ENCODE measurements around the gene CEMP1.

CEMP1 gene

DNA sequence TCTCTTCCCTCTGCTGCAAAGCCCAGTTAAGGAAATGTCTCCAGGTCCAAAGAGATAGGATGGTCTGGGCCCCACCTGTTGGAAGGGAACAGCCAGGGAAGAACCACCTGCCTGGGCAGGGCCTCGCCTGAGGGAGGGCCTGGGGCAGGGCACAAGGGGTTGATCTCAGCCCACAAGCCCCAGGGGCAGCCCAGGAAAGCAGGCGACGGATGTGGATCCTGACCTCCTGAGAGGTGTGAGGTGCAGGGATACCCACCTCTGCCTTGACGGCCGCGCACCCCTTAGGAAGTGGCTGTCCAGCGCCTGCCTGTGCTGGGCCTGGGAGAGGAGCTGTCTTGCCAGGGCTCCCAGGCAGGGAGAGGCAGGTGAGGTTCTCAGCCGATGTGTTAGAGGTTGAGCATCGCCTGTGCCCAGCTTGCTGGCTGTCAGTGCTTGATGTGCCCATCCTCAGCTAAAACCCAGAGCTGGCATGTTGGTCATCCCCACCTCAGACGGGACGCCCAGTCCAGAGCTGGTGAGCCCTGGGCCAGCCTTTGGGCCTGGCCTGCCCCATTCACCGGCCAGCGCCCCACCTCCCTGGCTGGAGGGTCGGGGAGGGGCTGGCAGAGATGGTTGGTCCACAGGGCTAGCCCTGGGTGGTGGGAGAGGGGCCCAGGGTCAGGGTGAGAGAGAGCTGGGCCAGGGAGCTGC, 434 bp downstream of the CEMP1 start:
- Mint-ChIP-seq H3K9me3 (no peaks in the 10 kb centered on the region), H3K27ac (peak overlapping the region; percentile 98), H3K27me3 (no peaks in the 10 kb centered on the region), H3K4me3 (peak overlapping the region; percentile 90), H3K36me3 (peaks cover 10% of the 10 kb centered on the region), H3K4me1 (peaks cover 16% of the 10 kb centered on the region)
- ATAC-seq (ENCODE audit: low read depth) (no peak), DNase-seq (ENCODE audit: low spot score in 2 of 2) (peak in 1 of 2 donors; percentile 25)

DNA sequence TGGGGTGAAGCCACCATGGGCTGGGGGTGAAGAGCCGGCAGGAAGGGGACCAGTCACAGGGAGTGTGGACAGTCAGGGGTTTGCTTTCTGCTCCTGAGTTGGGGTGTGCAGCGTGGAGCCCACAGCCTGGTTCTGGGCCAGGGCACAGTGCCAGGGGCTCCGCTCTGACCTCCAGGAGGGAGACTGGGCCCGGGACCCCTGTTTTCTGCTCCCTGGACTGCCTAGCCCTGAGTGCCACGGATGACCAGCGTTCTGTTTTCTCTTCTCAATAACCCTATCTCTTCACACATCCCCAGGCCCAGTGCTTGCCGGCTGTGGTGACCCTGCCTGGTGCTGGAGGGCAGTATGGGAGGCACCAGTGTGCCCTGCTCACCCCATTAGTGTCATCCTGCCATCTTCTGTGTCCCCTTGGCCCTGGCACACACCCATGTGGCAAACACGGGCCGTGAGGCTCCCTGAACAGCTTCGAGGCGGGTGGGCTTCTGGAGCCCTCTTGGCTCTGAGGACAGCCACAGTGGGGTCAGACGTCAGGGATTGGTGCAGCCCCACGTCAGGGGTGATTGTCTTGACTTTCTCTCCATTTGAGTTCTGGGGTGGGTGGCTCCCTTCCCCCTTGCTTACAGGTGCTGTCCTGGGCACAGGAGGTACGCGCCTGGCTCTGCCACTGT, 1.1 kb downstream of the CEMP1 start:
- Mint-ChIP-seq H3K36me3 (peaks cover 10% of the 10 kb centered on the region), H3K4me1 (peaks cover 16% of the 10 kb centered on the region), H3K27me3 (no peaks in the 10 kb centered on the region), H3K9me3 (no peaks in the 10 kb centered on the region), H3K4me3 (peak overlapping the region; percentile 37), H3K27ac (peak overlapping the region; percentile 89)
- ATAC-seq (ENCODE audit: low read depth) (no peak), DNase-seq (ENCODE audit: low spot score in 2 of 2) (peak in 1 of 2 donors; percentile 29)

DNA sequence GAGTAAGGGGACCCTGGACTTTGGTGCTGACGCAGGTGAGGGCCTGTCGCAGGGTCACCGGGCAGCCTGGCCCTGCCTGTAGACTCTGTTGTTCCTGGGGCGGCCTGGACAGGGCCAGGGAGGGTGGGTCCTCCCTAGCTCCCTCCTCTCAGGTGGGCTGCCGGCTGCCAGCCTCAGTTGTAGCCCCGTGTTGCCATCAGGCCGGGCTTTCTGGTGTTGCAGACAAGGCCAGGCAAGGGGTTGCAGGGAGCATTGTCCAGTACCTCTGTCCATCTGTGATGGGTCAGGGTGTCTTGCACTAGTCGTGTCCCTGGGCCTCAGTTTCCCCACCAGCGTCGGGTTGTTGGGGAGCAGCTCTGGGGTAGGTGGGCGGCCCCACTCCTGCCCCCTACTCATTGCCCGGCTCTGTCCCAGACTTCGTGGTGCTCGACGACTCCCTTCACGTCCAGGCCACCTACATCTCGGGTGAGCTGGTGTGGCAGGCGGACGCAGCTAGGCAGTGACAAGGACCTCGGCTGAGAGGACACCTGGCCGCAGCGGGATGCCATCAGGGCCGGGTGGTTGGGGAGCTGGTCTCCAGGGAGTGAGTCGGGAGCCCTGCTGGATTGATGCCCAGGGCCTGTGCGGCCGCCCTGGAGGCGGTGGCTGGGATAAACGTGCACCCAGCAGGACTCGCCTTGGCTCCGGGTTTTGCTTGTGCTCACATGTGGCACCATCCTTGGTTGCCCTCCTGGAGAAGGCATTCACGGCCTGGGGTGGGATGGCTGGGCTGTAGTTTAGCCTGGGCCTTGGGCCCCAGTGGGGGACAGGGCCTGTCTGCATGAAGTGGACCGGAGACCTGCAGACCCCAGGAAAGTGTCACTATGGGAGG, 1.9 kb downstream of the CEMP1 start:
- peak overlapping the region; percentile 47 for H3K27ac Mint-ChIP-seq
- H3K36me3 Mint-ChIP-seq, result peaks cover 12% of the 10 kb centered on the region
- ATAC-seq (ENCODE audit: low read depth), result no peak
- no peaks in the 10 kb centered on the region for H3K27me3 Mint-ChIP-seq
- H3K4me3 Mint-ChIP-seq, result peak overlapping the region; percentile 24
- H3K9me3 Mint-ChIP-seq, result no peaks in the 10 kb centered on the region
- DNase-seq (ENCODE audit: low spot score in 2 of 2), result peak in 1 of 2 donors; percentile 26
- H3K4me1 Mint-ChIP-seq, result peaks cover 16% of the 10 kb centered on the region

DNA sequence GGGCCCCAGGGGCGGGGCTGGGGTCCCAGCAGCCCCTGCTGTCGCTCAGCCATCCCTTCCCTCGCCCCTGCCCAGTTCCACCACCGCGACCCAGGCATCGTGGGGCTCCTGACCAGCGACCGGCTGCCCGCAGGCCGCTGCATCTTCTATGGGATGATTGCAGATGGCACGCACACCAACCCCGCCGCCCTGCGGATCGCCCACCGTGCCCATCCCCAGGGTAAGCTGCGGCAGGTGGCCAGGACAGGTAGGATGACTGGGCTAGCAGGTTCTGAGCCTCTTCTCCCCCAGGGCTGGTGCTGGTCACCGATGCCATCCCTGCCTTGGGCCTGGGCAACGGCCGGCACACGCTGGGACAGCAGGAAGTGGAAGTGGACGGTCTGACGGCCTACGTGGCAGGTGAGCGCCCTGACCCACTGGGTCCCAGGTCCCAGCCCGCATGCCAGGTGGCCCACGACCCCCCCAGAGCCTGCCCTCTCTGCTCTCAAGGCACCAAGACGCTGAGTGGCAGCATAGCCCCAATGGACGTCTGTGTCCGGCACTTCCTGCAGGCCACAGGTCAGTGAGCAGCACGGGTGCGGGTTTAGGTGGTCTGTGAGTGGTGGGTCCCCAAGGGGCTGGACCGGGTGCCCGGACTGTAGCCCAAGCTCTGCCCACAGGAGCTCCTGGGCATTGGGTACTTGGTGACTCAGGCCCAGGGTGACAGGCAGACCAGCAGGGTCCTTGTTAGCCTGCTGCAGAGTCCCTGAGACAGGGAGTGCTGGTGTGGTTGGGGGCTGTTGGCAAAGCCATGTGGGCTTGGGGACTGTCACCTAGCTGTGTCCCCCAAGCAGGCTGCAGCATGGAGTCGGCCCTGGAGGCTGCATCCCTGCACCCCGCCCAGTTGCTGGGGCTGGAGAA, 2.8 kb downstream of the CEMP1 start:
- Mint-ChIP-seq H3K27me3 (no peaks in the 10 kb centered on the region), H3K4me1 (peaks cover 19% of the 10 kb centered on the region), H3K4me3 (no peak overlapping the region), H3K27ac (peak overlapping the region; percentile 35), H3K9me3 (no peaks in the 10 kb centered on the region), H3K36me3 (peaks cover 17% of the 10 kb centered on the region)
- ATAC-seq (ENCODE audit: low read depth), result no peak
- peak; percentile 4 to 18 for DNase-seq (ENCODE audit: low spot score in 2 of 2)

DNA sequence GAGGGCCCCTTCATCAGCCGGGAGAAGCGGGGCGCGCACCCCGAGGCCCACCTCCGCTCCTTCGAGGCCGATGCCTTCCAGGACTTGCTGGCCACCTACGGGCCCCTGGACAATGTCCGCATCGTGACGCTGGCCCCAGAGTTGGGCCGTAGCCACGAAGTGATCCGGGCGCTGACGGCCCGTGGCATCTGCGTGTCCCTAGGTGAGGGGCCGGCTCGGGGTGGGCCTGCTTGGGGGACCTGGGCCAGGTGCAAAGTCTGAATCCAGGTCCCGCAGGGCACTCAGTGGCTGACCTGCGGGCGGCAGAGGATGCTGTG, 3.5 kb downstream of the CEMP1 start:
- Mint-ChIP-seq H3K27me3 (no peaks in the 10 kb centered on the region), H3K27ac (peak overlapping the region; percentile 35), H3K4me1 (peaks cover 19% of the 10 kb centered on the region), H3K9me3 (no peaks in the 10 kb centered on the region), H3K4me3 (no peak overlapping the region), H3K36me3 (peaks cover 17% of the 10 kb centered on the region)
- no peak for DNase-seq (ENCODE audit: low spot score in 2 of 2)
- ATAC-seq (ENCODE audit: low read depth), result no peak

DNA sequence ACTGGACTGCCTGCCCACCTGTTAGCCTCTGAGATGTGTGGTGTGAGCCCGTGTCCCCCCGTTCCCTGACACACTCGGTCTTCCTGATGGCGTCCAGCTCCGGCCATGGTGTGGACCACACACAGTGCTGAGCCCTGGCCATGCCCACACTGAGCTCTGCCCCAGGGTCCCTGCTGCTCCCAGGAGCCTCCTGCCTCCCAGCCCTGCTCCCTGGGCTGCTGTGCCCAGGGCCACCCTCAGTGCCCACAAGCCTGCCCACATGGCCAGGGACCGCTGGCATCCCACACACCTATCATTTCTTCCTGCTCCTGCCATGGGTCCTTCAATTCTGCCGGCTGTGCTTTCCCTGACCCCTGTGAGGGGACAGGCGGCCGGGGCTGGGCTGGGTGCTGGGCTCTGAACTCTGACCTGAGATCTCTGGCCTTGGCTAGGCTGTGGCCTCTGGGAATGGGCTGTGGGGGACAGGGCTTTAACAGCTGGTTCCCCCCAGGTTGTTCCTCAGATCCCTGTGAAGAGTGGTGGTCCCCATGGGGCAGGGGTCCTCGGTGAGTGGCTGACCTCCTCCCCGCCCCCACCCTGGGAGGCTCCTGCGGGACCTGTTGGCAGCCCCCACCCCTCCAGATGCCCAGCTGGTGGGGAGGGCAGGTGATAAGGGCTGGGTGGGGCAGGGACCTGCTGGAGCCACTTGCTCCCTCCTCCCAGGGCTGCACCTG, 4.0 kb downstream of the CEMP1 start:
- DNase-seq (ENCODE audit: low spot score in 2 of 2) (peak in 1 of 2 donors; percentile 3), ATAC-seq (ENCODE audit: low read depth) (no peak)
- Mint-ChIP-seq H3K4me1 (peaks cover 16% of the 10 kb centered on the region), H3K27me3 (no peaks in the 10 kb centered on the region), H3K27ac (peak overlapping the region; percentile 53), H3K4me3 (no peak overlapping the region), H3K36me3 (peaks cover 17% of the 10 kb centered on the region), H3K9me3 (no peaks in the 10 kb centered on the region)

DNA sequence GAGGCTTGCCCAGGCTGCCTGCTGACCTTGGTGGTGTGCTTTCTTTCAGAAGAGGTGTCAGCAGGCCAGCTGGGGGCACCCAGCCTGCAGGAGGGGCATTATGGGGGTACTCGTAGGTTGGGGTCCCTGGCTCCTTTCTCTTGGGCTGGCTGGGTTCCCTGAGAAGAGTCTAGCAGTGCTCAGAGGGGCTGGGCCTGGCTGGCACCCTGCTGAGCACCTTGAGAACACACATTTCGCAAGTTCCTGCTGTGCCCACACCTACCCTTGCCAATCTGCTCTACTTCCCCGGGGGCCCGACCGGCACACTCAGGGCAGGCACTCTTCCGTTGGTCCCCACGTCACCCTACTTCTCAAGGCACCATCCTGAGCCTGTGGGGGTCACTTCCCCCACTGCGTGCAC, 5.1 kb downstream of the CEMP1 start:
- Mint-ChIP-seq H3K36me3 (peaks cover 17% of the 10 kb centered on the region), H3K27me3 (no peaks in the 10 kb centered on the region), H3K4me3 (no peak overlapping the region), H3K9me3 (no peaks in the 10 kb centered on the region), H3K27ac (peak overlapping the region; percentile 59), H3K4me1 (peaks cover 15% of the 10 kb centered on the region)
- DNase-seq (ENCODE audit: low spot score in 2 of 2) (no peak), ATAC-seq (ENCODE audit: low read depth) (no peak)

DNA sequence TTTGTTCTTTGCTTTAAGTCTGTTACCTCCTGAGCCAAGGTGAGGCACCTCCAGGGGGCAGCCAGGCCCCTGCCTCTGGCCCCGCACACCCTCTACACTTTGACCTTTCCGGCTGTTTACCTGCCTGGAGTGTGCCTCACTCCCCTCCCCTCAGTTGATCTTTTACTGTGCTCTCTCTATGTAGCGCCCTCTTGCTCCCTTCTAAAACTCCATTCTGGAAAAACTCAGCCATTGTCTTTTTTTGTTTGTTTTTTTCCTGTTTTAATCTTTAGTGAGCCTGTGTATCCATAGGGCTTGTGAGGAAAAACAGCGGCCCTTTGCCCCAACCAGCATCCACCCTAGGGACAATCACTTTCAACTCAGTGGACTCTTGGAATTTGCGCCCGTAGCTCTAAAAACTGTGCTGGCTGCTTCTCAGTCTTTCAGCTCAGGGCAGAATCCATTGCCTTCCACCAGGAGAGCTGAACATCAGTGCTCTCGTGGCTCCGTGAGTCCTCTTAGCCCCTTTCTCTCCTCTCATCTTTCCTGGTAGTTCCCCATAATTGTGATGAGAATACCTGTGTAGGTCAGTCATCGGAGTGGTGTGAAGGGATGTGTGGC, 6.8 kb downstream of the CEMP1 start:
- no peaks in the 10 kb centered on the region for H3K9me3 Mint-ChIP-seq
- ATAC-seq (ENCODE audit: low read depth) (no peak), DNase-seq (ENCODE audit: low spot score in 2 of 2) (no peak)
- peak overlapping the region; percentile 54 for H3K27ac Mint-ChIP-seq
- peaks cover 16% of the 10 kb centered on the region for H3K4me1 Mint-ChIP-seq
- no peaks in the 10 kb centered on the region for H3K27me3 Mint-ChIP-seq
- H3K36me3 Mint-ChIP-seq, result peaks cover 19% of the 10 kb centered on the region
- no peak overlapping the region for H3K4me3 Mint-ChIP-seq

DNA sequence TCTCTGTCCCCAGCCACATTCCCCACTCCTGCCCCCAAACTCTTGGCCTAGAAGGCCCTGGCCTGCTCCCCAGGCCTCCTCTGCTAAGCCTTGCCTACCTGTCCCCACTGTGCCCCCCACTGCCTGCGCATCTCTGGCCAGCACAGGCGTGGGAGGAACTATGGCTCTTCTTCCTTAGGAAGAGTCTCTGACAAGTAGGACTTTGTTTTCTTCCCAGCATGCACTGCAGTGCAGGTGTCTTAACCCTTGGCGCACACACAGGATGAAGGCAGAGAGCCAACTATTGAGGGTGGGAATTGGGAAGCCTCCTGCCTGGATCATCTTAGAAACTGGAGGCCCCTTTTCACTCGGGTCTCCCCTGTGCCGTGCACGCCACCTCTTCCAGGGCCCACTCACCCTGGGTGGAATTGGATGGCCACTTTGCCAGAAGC, 7.4 kb downstream of the CEMP1 start:
- no peaks in the 10 kb centered on the region for H3K27me3 Mint-ChIP-seq
- H3K4me1 Mint-ChIP-seq, result peaks cover 19% of the 10 kb centered on the region
- H3K27ac Mint-ChIP-seq, result peak overlapping the region; percentile 54
- H3K36me3 Mint-ChIP-seq, result peaks cover 21% of the 10 kb centered on the region
- no peak for DNase-seq (ENCODE audit: low spot score in 2 of 2)
- H3K4me3 Mint-ChIP-seq, result no peak overlapping the region
- H3K9me3 Mint-ChIP-seq, result no peaks in the 10 kb centered on the region
- no peak for ATAC-seq (ENCODE audit: low read depth)

DNA sequence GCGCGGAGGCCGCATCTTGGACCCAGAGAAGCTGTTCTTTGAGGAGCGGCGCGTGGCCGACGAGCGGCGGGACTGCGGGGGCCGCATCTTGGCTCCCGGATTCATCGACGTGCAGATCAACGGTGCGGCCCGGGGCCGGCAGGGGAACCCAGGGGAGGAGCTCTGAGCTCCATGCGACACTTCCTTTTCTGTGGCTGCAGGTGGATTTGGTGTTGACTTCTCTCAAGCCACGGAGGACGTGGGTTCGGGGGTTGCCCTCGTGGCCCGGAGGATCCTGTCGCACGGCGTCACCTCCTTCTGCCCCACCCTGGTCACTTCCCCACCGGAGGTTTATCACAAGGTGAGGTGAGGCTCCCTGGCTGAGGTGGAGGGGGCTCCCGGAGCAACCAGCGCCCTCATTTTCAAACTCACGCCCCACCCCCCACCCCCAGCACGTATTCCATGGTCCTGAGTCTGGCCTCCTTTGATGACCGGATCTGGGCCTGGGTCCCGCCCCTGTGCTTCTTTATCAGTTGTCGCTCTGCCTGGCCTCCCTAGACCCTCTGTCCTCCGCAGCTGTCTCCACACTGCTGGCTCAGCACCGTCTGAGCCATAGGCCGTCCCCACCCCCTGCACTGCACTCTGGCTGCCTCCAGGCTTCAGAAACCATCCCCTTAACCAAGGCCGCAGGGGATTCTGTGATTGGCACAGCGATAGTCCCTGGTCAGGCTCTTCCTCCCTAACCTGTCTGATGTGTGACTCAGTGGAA, 10.2 kb downstream of the CEMP1 start:
- Mint-ChIP-seq H3K36me3 (peaks cover 21% of the 10 kb centered on the region), H3K27me3 (no peaks in the 10 kb centered on the region), H3K4me3 (peak overlapping the region; percentile 89), H3K4me1 (peaks cover 33% of the 10 kb centered on the region), H3K27ac (peak overlapping the region; percentile 94), H3K9me3 (no peaks in the 10 kb centered on the region)
- peak; percentile 79 to 88 for DNase-seq (ENCODE audit: low spot score in 2 of 2)
- ATAC-seq (ENCODE audit: low read depth), result peak; percentile 81

DNA sequence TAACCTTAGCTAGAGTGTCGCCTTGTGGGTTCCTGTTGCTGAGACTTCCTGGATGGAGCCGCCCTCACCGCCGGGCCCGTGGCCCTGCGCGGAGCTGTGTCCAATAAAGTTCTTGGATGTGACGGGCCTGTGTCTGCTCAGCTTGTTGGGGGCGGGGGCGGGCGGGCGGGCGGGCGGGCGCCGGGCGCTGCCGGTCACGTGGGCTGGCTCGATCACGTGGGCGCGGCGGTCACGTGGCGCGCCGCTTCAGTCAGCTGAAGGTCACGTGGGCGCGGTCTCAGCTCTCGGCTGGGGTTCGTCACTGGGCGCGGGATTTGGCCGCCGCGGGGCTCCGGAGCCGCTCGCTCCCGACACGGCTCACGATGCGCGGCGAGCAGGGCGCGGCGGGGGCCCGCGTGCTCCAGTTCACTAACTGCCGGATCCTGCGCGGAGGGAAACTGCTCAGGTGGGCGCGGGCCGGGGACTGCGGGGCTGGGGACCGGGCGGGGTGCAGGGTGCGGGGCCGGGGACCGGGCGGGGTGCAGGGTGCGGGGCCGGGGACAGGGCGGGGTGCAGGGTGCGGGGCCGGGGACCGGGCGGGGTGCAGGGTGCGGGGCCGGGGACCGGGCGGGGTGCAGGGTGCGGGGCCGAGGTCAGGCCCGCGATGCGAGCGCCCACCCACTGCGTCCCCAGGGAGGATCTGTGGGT, 11.0 kb downstream of the CEMP1 start, which contains the start of gene AMDHD2:
Gene AMDHD2, plus strand, starts transcription at position 275 of the 687 bp plus-strand sequence. Its CDS starts 88 bp downstream, at position 363.
- Mint-ChIP-seq H3K27ac (peak within 1 kb of the TSS; percentile 94), H3K36me3 (peaks cover 20% of the 10 kb centered on the region), H3K4me3 (peak within 1 kb of the TSS; percentile 89), H3K9me3 (no peaks in the 10 kb centered on the region), H3K4me1 (peaks cover 40% of the 10 kb centered on the region), H3K27me3 (no peaks in the 10 kb centered on the region)
- peak; percentile 87 for DNase-seq (ENCODE audit: low spot score in 2 of 2)
- ATAC-seq (ENCODE audit: low read depth), result peak; percentile 57

DNA sequence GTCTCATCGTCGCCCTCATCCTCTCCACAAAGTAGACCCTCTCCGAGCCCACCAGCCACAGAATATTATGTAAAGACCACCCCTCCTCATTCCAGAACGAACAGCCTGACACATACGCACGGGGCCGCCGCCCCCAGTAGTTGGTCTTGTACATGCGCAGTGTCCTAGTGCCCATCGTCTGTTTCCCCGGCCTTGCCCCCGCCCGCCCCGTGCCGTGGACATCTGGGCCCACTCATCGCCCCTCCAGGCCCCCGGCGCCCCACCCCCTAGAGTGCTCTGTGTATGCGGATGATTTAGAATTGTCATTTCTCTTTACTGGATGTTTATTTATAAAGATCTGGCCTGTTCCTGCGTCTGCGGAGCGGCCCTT, 11.5 kb downstream of the CEMP1 start:
- H3K27me3 Mint-ChIP-seq, result no peaks in the 10 kb centered on the region
- H3K9me3 Mint-ChIP-seq, result no peaks in the 10 kb centered on the region
- no peak for DNase-seq (ENCODE audit: low spot score in 2 of 2)
- H3K4me3 Mint-ChIP-seq, result peak overlapping the region; percentile 79
- peaks cover 42% of the 10 kb centered on the region for H3K4me1 Mint-ChIP-seq
- H3K36me3 Mint-ChIP-seq, result peaks cover 20% of the 10 kb centered on the region
- no peak for ATAC-seq (ENCODE audit: low read depth)
- peak overlapping the region; percentile 94 for H3K27ac Mint-ChIP-seq
